NCI-H146 treated with DMSO at 0.1 percent for 48 hours (cell line): ENCODE results near the gene CA10.

ENCODE experiments used
- DNase-seq: peaks from one replicate; lab custom pipeline; 2025; ENCODE audit not compliant: unreplicated experiment; lab: John Stamatoyannopoulos, UW

The CA10 gene

DNA sequence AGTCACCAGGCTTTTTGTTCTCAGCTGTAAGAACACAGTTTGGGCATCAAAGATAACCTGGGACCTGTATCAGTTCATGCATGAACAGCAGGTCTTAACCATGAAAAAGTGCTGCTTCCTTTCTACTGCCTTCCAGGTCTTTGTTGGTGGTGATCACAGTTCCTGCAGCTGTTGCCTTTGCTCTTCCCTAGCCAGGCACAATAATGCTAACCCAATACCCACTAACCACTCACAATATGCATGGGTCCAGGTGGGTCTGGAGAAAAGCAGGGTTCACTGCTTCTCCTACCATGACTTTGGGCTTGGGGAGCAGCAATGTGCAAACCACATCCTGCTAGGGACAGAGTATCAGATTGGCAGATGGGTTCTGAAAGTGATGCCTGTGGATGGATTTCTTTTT is 501.3 kb downstream of the CA10 start:
- no peak for DNase-seq

DNA sequence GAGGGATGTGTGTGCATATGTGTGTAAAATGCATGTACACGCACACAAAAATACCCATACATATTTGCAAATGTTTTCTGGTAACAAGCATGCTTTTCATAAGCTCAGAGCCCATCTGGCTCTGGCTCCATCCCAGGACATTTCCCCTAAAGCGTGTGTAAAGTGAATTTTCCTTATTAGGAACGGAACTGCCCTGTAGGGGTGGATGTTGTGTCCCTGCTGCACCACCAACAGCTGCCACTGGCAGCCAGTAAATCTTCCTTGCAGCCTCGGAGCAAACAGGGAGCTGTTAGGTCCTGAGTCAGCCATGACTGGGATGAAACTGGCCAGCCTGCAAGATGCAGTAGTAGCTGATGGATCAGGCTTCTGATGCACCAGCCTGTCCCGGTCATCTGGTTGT is 504.6 kb downstream of the CA10 start:
- no peak for DNase-seq

DNA sequence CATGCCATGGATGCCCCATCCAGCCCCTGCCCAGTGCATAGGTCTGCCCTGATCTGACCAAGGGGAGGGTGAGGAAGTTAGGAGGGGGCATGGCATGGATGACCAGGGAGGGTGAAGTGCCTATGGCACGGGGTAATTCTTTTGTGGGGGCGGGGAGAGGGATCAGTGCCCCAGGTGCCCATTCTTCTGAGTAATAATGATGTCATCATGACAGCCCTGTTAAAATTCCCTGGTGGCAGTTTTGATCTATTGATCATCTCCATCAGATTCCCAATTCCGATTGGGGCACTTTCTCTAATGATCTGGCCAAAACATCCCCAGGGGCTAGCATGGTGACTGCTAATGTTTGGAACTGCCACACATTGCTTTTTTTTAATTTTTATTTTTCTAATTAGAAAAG is 506.0 kb downstream of the CA10 start:
- DNase-seq = no peak

DNA sequence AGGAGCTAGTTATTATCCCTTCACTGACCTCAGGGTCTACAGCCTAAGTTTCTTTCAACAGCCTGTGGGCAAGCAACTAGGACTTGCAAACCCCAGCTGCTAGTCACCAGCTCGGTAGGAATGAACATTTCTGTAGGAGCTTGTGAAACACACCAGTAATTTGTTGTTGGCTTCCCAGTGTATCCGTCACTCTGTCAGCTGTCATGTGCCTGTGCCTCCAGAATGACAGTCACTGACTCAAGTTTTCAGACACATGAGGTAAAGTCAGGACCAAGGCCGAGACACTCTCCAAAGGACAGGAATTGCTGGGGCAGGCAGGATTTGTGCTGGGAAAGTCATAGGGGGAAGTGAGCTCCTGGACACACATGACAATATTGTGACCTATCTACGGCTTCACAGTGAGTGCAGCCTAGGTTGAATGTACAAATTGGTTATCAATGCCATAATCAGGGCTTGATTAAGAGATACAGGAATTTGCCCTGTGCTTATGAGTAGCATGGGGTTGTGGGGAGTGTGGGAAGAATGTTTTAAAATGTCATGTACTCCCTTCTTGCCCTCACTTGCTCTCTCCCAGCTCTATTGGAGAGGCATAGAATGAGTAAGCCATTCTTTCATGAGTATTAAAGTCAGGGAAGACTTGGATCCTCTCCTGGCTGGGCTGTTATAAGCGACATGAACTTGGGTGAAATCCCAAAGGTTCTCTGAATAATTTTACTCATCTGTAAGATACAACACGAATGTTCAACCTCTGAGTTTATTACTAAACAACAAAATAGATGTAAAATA is 506.8 kb downstream of the CA10 start:
- DNase-seq = no peak

DNA sequence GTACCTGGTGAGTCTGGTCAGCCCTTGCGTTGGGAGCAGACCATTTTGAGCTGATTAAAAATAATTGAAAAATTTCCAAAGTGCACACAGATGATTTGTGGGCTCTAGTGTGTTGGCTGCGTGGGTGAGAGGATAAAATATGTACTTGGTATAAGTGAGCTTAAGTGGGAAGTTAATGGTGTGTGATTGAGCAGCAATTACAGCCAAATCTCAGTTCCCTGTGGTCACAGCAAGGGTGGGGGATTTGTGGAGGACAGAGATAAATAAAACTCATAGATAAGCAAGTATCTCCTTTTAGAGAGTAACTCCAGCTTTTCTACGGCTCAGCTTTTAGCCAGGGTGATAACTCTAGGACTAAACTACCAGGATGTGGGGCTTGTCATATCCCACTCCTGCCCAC is 507.7 kb downstream of the CA10 start:
- no peak for DNase-seq

DNA sequence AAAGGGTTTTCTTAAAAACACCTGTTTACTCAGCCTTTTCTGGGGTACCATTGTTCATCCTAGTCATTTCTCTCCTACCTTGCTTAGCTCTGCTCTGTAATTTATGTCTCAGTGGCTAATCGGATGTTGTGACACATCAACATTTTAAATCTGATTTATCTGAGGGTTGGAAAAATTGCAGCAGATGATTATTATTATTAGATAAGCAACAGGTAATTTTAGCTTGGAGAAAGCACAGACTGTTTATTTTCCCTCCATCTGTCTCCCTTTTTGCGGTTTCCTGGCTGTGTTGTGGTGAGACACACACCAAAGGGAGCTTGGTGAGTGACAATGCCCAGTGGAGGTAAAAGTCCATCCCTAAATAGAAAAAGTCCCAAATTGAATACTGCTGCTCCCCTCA is 508.3 kb downstream of the CA10 start:
- no peak for DNase-seq

DNA sequence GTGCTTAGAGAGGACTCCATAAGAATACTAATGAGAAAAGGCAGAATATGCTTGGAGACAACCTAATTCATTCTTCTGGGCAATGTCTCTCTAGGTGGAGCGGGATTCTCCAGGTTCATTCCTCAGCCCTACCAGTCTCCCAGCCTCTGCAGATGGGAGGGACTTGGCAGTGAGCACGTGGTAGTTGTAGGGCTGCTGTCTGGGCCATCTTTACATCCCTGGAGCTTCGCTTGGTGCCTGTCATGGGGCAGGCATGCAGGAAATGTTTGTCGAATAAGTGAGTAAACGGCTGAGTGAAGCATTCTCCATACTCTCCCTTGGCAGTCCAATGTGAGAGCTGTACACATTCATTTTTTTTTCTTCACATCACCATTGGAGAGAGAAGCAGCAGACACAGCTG is 510.7 kb downstream of the CA10 start:
- no peak for DNase-seq

DNA sequence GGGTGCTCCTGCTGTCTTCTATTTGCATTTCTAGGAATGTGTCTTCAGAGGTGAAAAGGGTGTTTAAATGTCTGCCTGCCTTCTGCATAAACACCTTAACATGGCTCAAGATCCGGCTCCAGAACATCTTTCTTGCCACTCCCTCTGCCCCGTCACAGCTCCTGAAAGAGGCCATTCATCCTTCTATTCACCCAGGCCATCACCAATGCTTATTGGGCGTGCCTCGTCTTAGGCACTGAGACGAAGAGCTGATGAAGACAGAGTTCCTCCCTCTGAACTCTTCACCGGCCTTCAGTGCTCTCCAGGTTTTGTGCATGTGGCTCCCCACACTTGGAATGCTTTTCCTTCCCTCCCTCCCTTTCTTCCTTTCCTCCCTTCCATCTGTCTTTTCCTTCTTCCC is 511.4 kb downstream of the CA10 start:
- no peak for DNase-seq

DNA sequence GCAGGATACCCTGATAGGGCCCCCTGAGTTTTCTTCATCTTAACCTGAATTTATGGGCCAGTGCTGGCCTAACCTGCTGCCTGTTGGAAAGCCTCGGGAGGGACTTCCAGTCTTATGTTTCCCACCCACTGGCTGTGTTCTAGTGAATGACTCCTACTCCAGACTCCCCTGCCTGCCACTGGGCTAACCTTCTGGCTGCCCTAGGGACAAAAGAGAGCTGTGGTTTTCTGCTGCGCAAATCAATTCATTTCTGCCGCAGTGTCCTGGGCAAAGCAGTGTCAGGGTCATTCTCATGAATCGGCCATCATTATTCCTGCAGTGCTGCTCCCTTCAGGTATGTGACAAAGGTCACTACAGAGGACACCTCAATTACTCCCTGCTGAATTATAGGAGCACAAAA is 512.0 kb downstream of the CA10 start:
- DNase-seq = no peak

DNA sequence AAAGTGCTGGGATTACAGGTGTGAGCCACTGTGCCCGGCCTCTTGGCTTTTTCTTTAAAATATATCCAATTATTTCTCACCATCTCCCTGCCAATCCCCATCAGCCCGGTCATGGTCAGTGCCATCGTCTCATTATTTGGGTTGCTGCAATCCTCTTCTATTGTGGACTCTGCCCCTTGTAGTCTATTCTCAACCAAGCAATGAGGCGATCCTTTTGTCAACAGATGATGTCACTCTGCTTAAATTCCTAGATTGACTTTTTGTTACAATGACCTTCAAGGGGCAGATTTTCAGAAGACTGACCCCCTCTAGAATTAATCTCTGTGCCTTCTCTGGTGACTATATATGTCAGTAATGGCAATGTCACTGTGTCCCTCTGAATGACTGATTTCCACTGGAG is 513.5 kb downstream of the CA10 start:
- DNase-seq = no peak

DNA sequence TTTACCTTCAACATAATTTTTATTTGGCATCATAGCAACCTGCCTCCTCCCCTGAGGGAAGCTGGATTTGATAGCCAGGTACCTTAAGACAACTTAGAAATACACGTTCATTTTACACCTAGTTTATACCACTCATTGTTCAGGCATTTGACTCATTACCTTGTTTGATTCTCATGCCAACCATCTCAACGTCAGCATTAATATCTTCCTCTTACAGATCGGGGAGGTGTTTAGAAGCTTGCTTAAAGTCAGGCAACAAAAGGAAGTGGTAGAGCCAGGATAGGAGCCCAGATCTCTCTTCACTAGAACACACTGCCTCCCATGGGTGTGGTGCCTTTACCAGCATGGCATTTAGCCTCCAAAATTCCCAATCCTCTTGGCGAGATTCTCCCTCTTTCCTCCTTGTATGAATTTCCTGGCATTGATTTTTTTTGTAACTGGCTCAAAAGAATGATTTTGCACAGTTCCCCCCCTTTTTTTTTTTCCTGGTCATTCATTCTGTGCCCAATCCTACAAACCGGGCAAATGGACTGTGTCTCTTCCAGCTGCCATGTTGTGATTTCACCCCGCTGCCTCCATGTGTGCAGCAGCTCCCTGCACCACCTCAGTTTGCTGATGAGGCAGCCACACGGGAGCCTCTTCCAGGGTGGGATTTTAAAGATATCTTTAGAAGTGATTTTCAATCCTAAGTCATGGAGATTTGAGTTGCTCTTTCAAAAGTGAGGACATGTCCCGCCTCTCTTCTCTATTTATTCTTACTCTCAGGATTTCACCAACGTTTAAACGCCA is 514.6 kb downstream of the CA10 start:
- no peak for DNase-seq

DNA sequence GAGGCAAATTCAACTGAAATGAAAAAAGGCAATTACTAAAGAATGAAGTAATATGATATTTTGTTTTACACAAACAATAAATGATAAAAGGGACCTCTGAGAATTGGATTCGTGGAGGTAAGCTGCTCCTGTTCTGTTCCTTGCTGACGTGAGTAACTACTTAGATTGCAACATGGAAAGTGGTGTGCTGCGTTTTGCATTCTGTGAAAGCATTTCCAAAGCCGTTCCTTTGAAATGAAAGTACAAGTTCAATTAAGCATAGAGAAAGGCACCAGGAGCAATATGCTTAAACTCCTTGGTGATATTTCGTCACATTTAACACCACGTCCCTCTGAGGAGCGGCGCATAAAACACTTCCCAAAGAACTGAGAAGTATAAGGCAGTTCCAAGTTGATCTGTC is 516.5 kb downstream of the CA10 start:
- no peak for DNase-seq

DNA sequence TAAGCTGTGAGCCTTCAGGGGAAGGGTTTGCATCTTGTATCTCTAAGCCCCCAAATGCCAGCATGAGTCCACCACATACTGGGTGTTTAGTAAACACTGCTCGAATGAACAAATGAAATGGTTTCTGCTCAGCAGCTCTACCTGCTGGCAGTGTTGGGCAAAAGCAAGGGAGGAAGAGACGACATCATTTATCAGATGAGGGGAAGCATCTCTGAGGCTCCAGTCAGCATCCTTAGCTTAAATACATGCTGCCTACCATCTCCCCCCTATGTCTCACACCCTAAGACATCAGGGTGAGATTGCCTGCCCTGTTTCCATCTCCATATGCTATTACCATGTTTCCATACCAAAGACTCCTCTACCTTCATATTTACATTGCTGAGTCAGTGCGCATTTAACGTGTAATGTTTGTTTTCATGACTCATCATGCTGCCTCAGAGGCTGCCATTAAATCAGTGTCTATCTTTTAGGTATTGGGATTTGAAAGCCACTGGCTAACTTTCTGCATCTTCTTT is 518.3 kb downstream of the CA10 start:
- no peak for DNase-seq

DNA sequence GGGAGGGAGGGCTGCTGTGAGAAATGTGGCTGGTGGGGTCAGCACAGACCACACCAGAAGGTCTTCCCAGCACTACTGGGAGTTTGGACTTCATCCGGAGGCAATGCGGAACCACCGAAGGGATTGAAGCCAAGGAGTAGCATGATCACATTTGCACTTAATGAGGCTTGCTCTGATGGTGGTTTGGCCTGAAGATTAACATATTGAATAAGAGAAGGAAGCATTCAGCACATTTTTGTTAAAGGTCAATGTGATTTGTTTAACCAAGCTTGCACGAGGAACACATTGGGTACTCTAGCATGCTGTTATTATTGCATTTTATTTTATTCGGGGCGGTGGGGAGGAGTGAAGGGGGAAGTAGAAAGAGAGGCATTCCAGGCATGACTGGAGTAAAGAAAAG is 519.5 kb downstream of the CA10 start:
- no peak for DNase-seq

DNA sequence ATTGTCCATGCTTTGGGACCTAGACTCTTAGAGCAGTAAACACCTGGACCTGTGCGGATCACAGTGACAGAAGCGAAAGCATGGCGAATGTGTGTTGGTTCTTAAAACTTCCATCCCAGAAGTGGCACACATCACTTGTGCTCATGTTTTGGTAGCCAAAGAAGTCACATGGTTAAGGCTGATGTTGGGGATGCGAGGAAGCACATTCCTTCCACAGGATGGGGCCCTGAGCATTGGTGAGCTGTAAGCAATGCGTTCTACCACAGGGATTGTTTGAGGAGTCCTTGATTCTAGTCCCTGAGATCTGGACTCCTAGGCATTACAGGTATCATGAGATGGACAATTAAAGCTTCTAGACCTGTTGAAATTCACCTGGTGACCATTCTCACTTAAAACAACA is 522.2 kb downstream of the CA10 start:
- DNase-seq = no peak

DNA sequence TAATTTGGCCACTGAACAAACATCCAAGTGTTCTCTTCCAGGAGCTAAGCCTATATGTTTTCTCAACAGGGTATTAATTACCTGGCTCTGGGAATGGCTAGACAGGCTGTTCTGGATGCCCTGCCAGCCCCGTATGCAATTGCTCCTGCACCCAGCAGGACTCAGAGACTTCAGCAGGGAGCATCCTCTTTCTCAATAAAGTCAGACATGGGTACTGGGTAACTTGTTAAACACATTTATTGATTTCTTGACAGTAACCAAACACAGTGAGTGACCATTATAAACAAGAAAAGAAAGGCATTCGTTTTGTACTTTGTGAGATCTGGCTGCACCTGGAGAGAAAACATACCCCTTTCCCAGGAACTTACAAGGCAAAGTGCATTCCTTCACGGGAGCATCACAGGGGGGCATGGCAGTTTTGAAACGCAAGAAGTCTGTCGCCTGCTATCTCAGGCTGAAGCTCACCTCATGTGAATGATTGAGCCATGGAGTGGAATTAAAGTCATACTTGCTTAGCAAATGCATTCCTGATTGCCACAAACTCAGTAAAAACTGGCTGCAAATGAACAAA is 528.3 kb downstream of the CA10 start:
- no peak for DNase-seq

DNA sequence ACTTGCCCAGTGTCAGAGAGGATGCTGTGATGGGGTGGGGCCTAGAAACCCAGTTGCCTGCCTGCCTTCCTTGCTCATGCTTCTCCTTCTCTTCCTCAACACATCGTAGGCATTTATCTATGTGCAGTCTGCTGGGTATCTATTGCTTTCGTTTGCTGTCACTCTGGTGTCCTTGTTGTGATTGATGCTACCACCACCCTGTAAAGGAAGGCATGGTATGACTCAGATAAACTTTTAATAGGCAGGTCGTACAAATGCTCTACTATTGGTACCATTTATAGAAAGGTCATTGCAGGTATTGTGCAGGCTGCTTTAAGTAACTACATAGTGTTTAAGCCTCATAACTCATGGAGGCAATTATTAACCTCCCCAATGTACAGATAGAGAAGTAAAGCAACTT is 529.3 kb downstream of the CA10 start:
- no peak for DNase-seq

DNA sequence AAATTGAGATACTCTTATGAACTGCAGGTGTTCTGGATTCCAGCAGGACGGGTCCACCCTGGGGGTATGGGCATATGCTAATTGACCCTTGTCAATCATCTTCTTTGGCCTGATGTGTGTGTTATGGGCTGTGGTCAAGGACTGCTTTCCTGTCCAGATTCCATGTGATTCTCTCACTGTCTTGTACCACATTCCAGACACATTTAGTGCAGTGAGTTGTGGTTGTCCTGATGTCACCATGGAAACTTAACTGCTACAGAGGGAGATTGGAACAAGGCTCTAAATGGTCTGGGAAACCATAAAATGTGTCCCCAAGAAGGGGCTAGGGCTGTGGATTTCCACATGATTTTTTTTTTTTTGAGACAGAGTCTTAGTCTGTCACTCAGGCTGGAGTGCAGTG is 530.7 kb downstream of the CA10 start:
- no peak for DNase-seq

DNA sequence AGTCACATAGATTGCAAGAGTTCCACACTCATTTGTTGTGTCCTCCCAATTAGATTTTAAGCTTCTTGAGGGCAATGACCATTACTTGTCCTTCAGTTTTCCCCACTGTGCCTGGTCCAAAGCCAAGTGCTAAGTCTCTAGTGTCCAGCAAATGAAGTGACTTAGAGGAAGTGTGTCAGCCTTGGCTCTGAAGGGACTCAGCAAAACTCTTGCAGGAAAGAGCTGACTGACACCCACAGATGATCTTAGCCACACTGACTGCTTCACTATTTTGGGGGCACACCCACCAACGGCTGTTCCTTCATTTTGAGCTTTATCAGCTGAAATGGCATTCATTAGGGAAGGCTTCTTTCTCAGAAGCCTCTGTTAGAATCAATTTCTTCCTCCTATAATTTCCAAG is 540.0 kb downstream of the CA10 start:
- no peak for DNase-seq

DNA sequence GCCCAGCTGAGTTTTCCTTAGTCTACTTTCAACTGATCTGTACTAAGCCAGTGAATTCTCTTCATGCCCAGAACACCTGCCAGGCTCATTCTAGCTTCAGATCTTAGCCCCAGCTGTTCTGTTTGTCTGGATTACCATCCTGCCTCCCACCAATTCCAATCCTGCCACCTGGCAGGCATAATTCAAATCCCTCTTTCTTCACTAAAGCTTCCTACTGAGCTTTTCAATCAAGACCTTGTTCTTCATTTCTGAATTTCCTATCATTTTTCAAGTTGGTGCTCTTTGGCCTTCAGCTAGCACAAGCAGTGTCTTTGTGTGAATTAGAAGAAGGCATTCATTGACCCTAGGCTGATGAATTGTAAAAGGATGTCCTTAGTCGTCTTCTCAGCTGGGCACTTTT is 540.5 kb downstream of the CA10 start:
- DNase-seq = no peak

DNA sequence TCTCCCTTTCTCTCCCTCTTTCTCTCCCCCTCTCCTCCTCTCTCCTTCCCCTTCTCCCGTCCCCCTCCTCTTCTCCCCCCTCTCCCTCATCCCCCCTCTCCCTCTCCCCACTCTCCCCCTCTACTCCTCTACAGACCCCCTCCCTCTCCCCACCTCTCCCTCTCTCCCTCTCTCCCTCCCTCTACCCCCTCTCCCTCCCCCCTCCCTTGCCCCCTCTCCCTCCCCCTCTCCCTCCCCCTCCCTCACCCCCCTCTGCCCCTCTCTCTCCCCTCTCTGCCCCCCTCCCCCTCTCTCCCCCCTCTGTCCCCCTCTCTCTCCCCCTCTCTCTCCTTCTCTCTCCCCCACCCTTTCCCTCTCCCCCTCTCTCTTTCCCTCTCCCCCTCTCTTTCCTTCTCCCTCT is 545.3 kb downstream of the CA10 start:
- no peak for DNase-seq

DNA sequence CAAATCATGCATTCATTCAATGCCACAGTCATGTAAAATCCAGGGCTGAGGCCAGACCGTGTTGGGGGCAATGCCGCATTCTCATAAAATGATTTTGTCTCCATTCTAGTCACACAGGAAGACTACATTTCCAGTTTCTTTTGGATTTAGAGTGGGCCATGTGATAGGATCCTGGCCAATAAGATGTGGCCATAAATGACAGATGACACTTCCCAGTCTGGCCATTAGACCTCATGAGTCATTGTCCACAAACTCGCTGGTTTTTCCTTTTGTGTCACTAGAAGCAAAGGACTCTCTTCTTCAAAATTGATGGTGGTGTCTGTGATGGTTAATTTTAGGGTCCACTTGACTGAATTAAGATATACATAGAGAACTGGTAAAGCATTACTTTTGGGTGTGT is 545.8 kb downstream of the CA10 start:
- no peak for DNase-seq
